CD4-positive, alpha-beta T cell treated with Interleukin-6 at 100 ng/mL for 8 hours (primary cell): ENCODE measurements around the gene SMARCAL1.

ENCODE experiments used
- DNase-seq: peaks from one replicate; pipeline ENCODE4 v3.0.0-alpha.2; 2020; ENCODE audit warnings: mixed read lengths, low spot score

SMARCAL1 gene

DNA sequence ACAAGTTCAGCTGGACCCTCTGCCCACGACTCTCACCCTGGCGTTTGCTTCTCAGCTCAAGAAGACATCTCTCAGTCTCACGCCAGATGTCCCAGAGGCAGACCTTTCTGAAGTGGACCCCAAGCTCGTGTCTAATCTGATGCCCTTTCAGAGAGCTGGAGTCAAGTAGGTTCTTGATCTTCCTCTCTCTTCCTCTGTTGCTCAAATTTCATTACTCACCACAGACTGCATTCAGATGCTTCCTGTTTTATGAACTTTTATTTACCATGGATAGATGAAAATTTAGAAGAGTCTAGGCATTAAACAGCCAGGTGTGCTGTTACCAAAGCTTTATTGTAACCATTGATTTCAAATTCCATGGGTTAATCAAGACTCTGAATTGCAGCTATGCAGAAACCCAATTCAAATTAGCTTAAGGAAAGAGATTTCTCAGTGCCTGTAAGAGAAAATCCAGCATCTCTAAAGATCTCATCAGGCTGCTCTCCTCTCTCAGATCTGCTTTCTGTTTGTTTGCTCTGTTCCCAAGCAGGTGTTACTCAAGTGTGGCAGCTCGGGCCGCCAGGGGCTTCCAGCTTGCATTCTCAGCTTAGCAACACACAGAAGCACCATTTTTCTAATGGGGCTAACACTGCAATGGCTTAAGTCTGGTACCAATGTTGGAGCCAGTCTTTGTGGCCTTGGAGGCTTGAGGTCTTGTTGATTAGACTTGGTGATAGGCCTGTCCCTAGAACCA lies 16.5 kb downstream of the SMARCAL1 start:
- DNase-seq, result no peak

DNA sequence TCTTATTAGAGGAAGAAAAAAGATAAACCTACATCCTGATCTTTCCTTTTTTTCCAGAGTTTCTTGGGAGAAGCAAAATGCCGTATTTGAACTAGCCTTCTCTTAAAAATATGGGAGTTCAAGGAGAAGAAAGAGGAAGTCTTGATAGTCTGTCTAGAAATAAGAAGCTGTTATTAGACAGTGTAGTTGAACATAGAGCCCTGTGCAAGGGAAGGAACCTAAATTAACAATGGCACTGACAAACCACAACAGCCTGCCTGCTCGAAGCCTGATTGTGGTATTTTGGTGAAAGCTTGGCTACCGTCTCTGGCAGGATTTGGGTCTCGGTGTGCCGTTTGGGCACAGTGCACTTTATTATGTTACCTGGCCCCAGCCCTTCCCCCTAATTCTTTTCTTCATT lies 17.1 kb downstream of the SMARCAL1 start:
- no peak for DNase-seq

DNA sequence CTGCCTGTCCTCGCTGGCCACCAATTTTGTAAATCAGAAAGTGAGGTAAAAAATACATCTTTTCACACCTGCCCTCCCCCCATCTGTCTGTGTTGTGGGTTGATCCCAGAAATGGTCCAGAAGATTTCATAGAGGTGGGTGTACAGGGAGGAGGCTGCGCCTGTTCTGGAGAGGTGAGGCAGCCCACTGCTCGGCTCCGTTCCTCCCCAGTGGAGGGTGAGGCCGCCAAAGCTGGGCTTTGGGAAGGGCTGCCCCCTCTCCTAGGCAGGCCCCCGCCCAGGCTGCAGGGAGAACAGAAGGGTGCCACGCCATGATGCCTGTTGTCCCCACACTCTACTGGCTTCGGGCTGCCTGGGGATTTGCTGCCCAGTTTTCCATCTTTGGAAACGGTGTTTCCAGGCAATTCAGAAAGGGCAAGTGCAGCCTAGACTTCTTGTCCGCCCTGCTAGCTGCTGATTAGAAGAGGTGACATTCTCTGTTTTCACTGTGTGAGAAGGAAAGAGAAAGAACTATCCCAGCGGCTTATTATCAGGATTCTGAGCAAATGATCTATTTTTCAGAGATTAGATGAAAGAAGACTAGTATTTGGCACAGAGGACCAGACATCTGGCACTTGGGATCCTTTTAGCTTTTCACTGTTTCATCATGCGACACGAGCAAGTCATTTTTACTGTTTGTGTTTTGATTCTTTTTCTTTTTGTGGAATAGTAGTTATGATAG lies 18.7 kb downstream of the SMARCAL1 start:
- no peak for DNase-seq

DNA sequence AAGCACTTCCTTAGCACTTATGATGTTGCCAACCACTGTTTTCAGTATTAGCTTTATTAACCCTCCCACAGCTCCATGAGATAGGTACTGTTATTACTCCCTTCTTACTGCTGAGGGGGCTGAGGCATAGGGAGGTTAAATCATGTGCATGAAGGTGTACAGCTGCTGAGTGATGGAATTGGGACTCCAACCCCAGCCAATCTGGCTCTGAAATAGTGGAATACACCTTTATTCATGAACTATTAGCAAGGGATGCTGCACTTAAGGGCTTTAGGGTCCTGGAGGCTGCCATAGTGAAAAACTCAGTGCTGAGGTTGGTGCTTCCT lies 19.2 kb downstream of the SMARCAL1 start:
- no peak for DNase-seq

DNA sequence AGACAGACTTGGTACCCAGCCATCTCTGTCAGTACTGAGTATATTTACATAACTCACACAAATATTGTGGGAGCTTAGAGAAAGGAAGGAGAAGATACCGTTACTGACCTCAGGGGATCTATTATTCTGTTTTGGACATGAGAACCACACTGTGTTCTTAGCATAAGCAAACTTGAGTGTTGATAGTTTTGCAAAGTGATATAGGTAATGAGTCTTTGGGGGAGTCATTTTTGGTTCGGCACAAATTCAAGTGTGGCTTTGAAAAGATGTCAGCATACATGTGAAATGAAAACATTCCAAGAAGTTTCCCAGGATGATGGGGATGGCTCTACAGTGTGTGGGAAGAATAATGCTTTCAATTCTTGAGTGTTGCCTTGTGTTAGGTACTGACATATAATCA lies 24.1 kb downstream of the SMARCAL1 start:
- no peak for DNase-seq

DNA sequence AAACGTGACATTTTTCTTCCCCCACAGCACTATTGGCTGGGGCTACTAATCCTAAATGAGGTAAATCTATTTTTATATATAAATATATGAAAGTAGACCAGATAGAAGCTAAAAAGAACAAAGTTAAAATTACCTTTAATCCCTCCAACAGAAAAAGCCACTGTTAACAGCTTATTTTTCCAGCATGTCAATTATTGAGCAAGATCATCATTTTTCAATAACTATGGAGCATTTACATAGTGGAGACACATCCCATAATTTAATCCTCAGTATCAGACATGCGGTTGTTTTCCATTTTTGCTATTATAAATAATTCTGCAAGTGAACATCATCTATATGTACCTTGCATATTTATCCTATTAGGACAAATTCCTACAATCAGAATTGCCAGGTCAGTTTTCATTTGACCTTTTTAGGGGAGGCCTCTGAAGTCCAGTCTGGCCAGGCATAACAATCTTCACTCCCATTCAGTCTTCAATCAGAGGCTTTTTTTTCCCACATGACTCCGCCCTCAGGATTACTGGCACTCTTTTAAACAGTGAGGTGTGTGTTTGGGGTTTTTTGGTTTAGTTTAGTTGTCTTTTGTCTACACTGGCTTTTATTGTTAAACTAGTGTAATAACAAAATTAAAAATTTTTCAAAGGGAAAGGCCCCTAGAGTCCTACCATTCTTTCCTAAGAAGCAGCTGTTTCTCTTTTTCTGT lies 29.2 kb downstream of the SMARCAL1 start:
- DNase-seq, result no peak

DNA sequence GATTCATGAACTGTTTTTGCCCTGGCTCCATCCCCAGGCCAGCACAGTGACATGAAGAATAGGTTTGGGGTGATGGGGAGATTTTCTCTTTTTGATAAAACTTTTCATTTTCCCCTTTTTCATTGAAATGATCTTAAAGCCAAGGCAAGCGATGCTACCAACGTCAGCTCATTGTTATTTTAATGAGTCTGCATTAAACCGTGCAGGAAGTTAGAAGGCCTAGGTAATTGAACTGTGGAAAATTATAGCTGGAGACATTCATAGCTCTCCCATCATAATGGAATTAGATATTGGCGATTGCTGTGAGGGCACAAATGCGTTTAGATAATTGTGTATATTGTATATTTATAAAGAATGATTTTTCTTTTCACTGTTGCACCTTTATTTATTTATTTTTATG lies 33.2 kb downstream of the SMARCAL1 start:
- no peak for DNase-seq

DNA sequence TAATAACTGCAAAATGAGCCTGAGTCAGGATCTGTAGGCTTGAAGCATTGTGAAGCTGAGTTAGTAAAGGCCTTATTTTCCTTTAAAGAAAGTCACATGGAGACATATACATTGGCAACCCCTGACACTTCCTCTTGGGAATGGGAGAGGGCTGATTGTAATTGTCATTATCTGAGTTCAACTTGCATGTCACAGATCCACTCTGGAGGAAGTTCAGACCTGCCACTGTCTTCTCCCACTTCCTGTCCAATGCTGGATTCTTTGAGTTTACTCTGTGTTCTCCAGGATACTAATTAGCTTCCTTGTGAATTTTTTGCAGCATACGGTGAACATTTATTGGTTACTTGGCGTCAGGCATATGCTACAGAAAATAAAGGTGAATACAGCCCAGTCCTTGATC lies 34.1 kb downstream of the SMARCAL1 start:
- DNase-seq, result no peak

DNA sequence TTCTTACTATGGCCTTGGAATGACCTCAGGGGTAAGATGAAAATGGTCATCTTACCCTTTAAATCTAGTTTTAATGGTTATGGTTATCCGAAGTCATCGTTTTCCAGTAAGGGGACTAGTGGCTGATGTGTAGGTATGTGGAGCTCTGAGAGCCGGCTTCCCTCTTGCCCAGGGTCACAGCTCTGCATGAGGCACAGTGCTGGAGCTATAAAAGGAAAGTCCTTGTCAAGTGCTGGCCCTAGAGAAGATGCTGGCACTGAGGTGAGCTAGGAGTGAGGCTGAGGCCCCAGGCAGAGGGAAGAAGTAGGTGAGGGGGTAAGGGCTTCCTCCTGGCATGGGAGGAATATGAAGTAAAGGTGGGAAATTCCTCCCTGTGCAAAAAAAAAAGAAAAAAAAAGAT lies 35.0 kb downstream of the SMARCAL1 start:
- DNase-seq, result no peak

DNA sequence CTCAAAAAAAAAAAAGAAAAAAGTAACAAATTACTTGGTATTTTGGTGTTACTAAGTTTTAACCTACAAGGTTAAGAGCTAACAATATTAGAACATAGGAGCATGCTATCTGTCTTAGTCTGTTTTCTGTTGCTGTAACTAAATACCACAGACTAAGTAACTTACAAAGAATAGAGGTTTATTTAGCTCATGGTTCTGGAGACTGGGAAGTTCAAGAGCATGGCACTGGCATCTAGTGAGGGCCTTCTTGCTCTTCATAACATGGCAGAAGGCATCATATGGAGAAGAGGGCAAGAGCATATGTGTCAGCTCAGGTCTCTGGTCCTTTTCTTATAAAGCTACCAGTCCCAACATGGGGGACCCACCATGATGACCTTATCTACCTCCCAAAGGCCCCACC lies 36.5 kb downstream of the SMARCAL1 start:
- DNase-seq, result no peak

DNA sequence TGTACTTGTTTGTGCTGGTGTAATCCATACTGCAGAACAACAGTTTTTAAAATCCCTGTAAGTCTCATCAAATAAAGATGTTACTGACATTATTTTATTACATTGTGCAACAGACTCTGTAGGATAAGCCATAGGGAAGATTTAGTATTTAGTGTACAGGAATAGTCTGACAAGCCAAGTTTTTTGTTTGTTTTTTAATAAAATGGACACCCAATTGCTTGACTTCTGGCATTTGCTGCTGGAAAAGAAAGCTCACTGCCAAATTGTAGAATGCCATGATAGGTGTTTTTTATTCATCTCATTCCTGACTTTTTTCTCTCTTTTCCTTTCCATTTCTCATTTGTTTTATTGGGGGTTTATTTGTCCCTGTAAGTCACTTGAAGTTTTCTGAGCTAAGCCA lies 38.1 kb downstream of the SMARCAL1 start:
- DNase-seq, result no peak

DNA sequence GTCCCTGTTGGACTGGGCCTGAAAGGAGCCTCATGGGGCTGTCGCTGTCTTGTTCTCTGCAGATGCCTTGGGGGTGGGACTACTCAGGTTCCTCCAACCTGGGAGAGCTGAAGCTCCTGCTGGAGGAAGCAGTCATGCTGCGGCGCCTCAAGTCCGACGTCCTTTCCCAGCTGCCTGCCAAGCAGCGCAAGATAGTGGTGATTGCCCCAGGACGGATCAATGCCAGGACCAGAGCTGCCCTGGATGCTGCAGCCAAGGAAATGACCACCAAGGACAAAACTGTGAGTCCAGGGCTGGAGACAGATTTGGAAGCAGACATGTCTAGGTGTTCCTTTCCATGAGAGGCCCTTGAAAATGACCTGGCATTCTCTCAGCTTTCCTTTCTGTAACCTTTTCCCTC lies 38.5 kb downstream of the SMARCAL1 start:
- no peak for DNase-seq

DNA sequence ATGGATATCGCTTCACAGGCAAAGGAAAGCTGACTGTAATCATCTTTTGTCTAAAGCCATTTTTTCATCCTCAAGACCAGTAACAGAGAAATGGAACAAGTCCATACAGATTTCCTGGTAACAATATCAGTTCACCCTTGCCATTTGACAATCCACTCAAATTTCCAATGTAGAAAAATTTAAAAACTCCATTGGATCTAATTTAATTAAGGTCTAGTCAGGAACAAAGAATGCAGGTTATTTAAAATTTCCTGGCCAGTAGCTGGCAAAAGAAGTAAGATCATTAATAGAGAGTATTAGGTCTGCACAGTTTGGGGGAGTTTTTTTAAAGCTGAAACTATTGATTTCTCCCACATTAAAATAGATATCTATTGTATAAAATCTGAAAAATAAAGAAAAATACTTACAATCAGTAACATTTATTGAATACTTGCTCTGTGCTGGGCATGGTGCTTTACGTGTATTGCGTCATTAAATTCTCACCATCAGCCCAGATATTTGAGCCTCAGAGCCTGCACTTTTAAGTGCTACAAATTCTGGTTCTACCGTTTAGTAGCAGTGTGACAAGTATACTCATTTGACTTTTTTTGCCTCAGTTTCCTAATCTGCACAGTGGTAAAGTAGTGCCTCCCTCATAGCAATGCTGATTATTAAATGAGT lies 41.8 kb downstream of the SMARCAL1 start:
- DNase-seq, result no peak

DNA sequence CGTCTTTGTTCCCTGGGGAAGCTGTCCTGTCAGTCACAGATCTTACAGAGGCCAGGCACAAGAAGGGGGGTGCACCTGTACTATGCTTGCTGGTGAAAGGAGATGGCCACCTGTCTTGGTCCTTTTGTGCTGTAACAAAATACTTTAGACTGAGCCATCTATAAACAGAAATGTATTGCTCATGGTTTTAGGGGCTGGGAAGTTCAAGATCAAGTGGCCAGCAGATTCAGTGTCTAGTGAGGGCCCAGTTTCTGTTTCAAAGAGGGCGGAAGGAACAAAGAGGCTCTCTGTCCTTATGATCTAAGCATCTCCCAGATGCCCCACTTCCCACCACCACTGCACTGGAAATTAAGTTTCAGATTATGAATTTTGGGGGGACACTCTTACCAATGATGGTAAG lies 50.9 kb downstream of the SMARCAL1 start:
- no peak for DNase-seq

DNA sequence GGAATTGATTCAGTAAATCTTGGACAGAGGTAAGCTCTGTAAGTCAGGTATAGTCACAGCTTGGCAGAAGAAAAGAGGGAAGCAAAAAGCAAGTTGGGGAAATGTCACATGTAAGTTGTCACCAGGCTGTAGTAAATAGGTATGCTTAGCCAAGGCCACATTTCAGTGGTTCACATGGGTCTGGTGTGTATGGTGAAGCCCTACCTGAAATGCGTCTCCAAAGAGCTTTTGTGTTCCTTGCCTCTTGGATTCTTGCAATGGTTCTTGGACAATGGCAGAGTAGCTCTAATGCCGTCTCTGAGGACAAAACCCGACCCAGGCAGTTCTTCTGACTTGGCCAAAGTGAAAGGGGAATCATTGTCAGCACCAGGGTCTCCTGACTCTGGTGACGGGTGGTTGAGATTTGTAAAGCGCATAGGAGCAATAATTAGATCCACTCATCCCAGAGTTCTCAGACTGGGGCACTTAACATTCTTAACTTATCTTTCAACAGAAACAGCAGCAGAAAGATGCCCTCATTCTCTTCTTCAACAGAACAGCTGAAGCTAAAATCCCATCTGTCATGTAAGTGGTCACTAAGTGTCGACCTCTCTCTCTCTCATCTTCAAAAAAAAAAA lies 51.9 kb downstream of the SMARCAL1 start:
- DNase-seq, result no peak

DNA sequence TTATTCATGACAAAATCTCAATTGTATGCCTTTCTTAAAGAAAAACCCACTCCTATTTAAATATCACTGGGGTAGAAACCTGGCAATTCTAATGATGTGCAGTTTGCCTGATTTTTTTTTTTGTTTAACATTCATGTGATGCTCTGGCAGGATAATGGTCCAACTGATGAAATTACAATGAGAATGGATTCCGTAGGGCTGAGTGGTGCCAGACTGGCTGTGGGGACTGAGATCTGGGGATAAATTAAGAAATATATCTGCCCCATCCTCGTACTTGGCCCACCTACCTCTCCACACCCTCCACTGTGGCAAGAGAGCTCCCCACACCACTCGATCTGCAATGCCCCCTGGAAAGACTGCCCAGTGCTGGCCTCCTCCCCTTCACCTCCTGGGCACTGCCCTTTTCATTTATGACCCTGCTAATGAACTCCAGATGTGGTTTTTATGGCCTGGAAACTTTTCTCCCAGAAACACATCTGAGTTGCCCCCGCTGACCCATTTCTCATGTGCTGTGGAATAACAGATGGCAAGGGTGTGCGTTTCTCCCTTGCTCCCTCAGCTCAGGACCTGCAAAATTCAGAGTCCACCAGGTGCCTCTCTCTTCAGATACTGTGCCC lies 53.4 kb downstream of the SMARCAL1 start:
- no peak for DNase-seq

DNA sequence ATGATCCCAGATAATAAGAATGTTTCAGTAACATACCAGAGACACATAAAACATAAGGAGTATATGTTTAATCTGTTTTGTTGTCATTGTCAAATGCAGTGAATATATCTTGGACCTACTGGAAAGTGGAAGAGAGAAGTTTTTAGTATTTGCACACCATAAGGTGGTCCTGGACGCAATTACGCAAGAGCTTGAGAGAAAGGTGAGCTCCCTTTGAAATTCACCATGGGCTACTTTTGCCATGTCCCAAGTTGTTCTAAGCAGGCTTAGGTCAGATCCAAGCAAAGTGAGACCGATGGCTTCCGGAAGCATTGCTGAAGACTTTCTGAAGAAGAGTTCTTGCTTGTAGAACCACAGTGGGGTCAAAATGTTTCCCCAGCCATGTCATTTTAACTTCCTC lies 55.6 kb downstream of the SMARCAL1 start:
- DNase-seq, result no peak

DNA sequence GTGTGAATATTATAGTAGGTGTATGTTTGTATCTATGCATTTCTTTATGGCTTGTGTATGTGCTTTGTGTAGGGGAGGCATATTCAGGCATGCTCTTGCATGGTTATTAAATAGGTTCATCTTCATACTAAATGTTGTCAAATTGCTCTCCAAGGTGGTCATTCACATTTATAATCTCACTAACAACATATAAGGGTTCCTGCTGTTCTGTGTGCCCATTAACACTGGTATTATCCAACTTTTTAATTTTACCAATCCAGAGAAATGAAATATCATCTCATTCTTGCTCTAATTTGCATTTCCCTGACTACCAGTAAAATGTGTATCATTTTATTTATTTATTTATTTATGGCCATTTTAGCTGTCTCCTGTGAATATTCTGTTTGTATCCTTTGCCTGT lies 57.4 kb downstream of the SMARCAL1 start:
- no peak for DNase-seq

DNA sequence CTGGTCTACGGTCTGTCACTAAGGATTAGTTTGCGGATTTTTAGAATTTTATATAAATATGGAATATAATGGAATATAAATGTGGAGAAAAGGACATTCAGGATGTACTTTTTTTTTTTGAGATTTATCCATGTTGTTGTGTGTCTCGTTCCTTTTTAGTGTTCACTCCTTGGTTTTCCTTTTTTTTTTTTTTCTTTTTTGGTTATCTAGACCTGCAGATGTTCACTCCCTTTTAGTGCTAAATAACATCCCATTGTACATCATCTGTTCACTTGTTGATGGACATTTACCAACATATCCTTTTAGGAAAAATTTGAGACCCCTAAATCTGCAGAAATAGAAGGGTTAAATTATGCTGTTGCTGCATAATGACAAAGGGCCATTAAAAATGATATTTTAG lies 60.9 kb downstream of the SMARCAL1 start:
- no peak for DNase-seq

DNA sequence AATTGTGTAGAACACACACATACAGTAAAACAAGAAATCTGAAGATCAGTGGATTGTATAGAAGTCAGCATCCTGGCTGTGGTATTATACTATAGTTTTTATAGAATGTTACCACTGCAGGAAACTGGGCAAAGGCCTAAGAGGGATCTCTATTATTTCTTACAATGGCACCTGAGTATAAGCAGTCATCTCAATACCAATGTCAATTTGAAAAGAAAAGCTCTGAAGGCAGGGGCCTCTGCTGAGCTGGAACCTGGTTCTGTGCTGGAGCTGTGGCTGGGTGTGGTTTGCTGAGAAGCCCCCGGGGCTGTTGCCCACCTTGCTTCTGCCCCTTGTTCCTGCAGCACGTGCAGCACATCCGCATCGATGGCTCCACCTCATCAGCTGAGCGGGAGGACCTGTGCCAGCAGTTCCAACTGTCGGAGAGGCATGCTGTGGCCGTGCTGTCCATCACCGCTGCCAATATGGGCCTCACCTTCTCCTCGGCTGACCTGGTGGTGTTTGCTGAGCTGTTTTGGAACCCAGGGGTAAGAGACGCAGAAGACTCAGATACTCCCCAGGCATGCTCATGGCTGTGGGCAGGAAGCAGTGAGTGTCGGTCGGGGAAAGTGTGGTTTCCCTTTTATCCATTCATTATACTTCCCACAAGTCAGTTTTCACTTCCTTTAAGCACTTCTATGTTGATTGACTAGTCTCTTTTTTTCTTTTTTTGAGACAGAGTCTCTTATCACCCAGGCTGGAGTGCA lies 62.8 kb downstream of the SMARCAL1 start:
- peak; percentile 11 for DNase-seq

DNA sequence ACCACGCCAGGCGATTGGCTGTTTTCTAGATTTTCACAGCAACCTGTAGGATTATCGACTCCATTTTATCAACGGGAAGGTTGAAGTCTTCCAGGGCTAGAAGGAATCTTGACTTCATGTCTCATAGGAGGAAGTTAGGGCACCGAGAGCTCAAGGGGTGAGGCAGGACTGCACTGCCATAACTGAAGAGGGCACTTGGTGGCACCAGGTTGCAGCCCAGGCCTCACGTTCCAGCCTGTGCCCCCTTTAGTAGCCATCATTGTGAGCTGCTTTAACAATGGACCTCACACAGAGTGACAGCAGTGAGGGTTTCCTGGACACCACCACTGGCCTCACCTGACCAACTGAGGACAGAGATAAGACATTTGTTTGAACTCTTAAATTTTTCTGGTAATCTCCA lies 63.5 kb downstream of the SMARCAL1 start:
- DNase-seq, result no peak
